Measurements from ENCODE around the gene NID1.

DNA sequence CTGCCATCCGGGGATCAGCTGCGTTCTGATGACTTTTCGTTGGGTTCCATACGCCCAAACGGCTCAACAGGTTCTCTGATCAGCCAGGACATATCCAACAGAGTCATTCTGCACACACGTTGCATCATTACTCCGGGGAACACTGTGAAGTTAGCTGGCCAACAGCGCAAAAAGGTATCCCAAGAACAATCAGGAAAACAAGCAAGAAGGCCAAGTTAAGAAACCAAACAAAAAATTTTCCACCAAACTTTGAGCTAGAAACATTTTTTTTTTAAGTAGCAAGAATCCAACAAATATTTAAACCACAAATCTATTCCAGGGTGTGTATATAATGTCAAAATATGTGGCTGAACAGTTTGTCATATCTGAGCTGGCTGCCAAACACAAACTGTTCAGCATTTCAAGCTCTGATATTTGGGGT lies 29.2 kb downstream of the NID1 start:
- no peak for TF ChIP-seq ETV6 (CRISPR knock-in tag; IDR thresholded peaks at IDR 0.05)
- no peak for TF ChIP-seq CTCF (IDR thresholded peaks at IDR 0.05)
- TF ChIP-seq, protein P1, sequence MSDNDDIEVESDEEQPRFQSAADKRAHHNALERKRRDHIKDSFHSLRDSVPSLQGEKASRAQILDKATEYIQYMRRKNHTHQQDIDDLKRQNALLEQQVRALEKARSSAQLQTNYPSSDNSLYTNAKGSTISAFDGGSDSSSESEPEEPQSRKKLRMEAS (CRISPR knock-in tag; IDR thresholded peaks at IDR 0.05): no peak
